Lower leg skin (tissue), 3 donors: ENCODE results near the gene ADCY1.

ENCODE experiments used
- POLR2A ChIP-seq, 2 donors: fragments of 450-650 bp; IDR thresholded peaks; one replicate each; pipeline ENCODE4 v1.6.1; 2016 to 2017; ENCODE audit warnings: antibody characterized with exemption in 2 of 2, mild to moderate bottlenecking in 1 of 2, moderate library complexity in 1 of 2
- TF ChIP-seq, protein P1 (sequence below), 3 donors: fragments of 450-650 bp; IDR thresholded peaks; one replicate each; pipeline ENCODE4 v1.5.1; 2016; ENCODE audit warnings: antibody characterized with exemption in 3 of 3, mild to moderate bottlenecking in 3 of 3, moderate library complexity in 2 of 3

GRCh38 chr7:45710271-45711160, 136.3 kb downstream of the ADCY1 start:
- TF ChIP-seq, protein P1, sequence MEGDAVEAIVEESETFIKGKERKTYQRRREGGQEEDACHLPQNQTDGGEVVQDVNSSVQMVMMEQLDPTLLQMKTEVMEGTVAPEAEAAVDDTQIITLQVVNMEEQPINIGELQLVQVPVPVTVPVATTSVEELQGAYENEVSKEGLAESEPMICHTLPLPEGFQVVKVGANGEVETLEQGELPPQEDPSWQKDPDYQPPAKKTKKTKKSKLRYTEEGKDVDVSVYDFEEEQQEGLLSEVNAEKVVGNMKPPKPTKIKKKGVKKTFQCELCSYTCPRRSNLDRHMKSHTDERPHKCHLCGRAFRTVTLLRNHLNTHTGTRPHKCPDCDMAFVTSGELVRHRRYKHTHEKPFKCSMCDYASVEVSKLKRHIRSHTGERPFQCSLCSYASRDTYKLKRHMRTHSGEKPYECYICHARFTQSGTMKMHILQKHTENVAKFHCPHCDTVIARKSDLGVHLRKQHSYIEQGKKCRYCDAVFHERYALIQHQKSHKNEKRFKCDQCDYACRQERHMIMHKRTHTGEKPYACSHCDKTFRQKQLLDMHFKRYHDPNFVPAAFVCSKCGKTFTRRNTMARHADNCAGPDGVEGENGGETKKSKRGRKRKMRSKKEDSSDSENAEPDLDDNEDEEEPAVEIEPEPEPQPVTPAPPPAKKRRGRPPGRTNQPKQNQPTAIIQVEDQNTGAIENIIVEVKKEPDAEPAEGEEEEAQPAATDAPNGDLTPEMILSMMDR (IDR thresholded peaks at IDR 0.05), result no peak
- no peak for TF ChIP-seq POLR2A (IDR thresholded peaks at IDR 0.05)
